ENCODE data around the gene DEXI. TPM values are rescaled to one million over a fixed set of nuclear protein-coding genes. Genes with fewer than 3 reads are reported as not detected.

Gene DEXI
- total RNA-seq, 4 donors from 2014 or later, result 66.5 to 89.2 (median 74.6) TPM

GRCh38 chr16:10987361-10988163 lies 45.3 kb upstream of the DEXI start:
- peaks cover 0 to under 1% of the 10 kb centered on the region in 2 donors for H3K4me1 ChIP-seq
- TF ChIP-seq CTCF (IDR thresholded peaks at IDR 0.05) (no peak), POLR2A (IDR thresholded peaks at IDR 0.05) (no peak)
- no peak overlapping the region for H3K4me3 ChIP-seq (replicated peaks in 1 of 3)
- 88 to 93% methylated on average over 11 of the region's 11 CpGs for WGBS, 2 donors
- intact Hi-C loops (cut with DNase I), result no loop called here
- H3K27ac ChIP-seq, result no peak overlapping the region
- DNase-seq, result no peak
- H3K9me3 ChIP-seq, result no peaks in the 10 kb centered on the region
- no peaks in the 10 kb centered on the region for H3K27me3 ChIP-seq
- H3K36me3 ChIP-seq, result peaks cover 0 to 5% of the 10 kb centered on the region in 2 donors

GRCh38 chr16:10984509-10984908 lies 42.2 kb upstream of the DEXI start:
- no peak overlapping the region for H3K4me3 ChIP-seq (replicated peaks in 1 of 3)
- H3K4me1 ChIP-seq, result peaks cover 0 to 9% of the 10 kb centered on the region in 2 donors
- no peaks in the 10 kb centered on the region for H3K27me3 ChIP-seq
- no peak overlapping the region for H3K27ac ChIP-seq
- TF ChIP-seq CTCF (IDR thresholded peaks at IDR 0.05) (no peak), POLR2A (IDR thresholded peaks at IDR 0.05) (no peak)
- DNase-seq, result no peak
- intact Hi-C loops (cut with DNase I), result no loop called here
- H3K36me3 ChIP-seq, result peaks cover 9 to 10% of the 10 kb centered on the region in 2 donors
- H3K9me3 ChIP-seq, result no peaks in the 10 kb centered on the region
- WGBS, 2 donors, result 88 to 90% methylated on average over 6 of the region's 6 CpGs

GRCh38 chr16:10983159-10983558 lies 40.9 kb upstream of the DEXI start:
- no peak for DNase-seq
- peaks cover 0 to 9% of the 10 kb centered on the region in 2 donors for H3K4me1 ChIP-seq
- no peaks in the 10 kb centered on the region for H3K9me3 ChIP-seq
- WGBS, 2 donors, result 90 to 96% methylated on average over 8 of the region's 8 CpGs
- H3K27ac ChIP-seq, result no peak overlapping the region
- H3K4me3 ChIP-seq (replicated peaks in 1 of 3), result no peak overlapping the region
- H3K27me3 ChIP-seq, result no peaks in the 10 kb centered on the region
- H3K36me3 ChIP-seq, result peaks cover 10 to 15% of the 10 kb centered on the region in 2 donors
- peak in 1 of 6 experiments; percentile 15 for TF ChIP-seq CTCF (IDR thresholded peaks at IDR 0.05)
- no peak for TF ChIP-seq POLR2A (IDR thresholded peaks at IDR 0.05)
- intact Hi-C loops (cut with DNase I), result no loop called here

GRCh38 chr16:10982465-10983150 lies 40.3 kb upstream of the DEXI start:
- Histone ChIP-seq H3K27me3 (no peaks in the 10 kb centered on the region), H3K9me3 (no peaks in the 10 kb centered on the region), H3K4me1 (peaks cover 0 to 9% of the 10 kb centered on the region in 2 donors), H3K4me3 (replicated peaks in 1 of 3) (no peak overlapping the region), H3K27ac (no peak overlapping the region), H3K36me3 (peaks cover 10 to 21% of the 10 kb centered on the region in 2 donors)
- TF ChIP-seq CTCF (IDR thresholded peaks at IDR 0.05) (no peak), POLR2A (IDR thresholded peaks at IDR 0.05) (no peak)
- 72 to 74% methylated on average over 15 of the region's 15 CpGs for WGBS, 2 donors
- intact Hi-C loops (cut with DNase I), result no loop called here
- peak in 1 of 2 donors; percentile 53 for DNase-seq

Measured in thyroid gland (tissue), 4 donors.